ENCODE measurements around the gene UGT2B15.

DNA sequence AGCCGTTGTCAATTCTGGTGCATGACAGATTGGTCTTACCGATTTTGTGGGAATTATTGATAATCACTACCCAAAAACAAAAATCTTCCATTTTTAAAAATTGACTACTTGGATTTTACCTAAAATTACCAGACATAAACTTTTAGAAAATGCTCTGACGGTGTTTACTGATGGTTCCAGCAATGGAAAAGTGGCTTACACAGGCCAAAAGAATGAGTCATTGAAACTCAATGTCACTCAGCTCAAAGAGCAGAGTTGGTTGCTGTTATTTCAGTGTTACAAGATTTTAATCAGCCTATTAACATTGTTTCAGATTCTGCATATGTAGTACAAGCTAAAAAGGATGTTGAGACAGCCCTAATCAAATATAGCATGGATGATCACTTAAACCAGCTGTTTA lies 71.3 kb downstream of the UGT2B15 start:
- TF ChIP-seq, protein P1, sequence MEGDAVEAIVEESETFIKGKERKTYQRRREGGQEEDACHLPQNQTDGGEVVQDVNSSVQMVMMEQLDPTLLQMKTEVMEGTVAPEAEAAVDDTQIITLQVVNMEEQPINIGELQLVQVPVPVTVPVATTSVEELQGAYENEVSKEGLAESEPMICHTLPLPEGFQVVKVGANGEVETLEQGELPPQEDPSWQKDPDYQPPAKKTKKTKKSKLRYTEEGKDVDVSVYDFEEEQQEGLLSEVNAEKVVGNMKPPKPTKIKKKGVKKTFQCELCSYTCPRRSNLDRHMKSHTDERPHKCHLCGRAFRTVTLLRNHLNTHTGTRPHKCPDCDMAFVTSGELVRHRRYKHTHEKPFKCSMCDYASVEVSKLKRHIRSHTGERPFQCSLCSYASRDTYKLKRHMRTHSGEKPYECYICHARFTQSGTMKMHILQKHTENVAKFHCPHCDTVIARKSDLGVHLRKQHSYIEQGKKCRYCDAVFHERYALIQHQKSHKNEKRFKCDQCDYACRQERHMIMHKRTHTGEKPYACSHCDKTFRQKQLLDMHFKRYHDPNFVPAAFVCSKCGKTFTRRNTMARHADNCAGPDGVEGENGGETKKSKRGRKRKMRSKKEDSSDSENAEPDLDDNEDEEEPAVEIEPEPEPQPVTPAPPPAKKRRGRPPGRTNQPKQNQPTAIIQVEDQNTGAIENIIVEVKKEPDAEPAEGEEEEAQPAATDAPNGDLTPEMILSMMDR (IDR thresholded peaks at IDR 0.05), result no peak
- no peak for TF ChIP-seq POLR2A (IDR thresholded peaks at IDR 0.05)

Data from testis (tissue), 2 donors.